Esophagus squamous epithelium (tissue), 4 donors: ENCODE data around the gene NAV3.

Experiments used
- CTCF ChIP-seq, 6 experiments: fragments of 450-650 bp in 4 of 6; fragments of 200-600 bp in 2 of 6; sonication (generic) in 2 of 6; IDR thresholded peaks; one replicate each; pipeline ENCODE4 v1.5.1; 2016 to 2019; ENCODE audit warnings: antibody characterized with exemption in 6 of 6, mild to moderate bottlenecking in 4 of 6, moderate library complexity in 4 of 6
- POLR2A ChIP-seq, 4 donors: fragments of 450-650 bp; IDR thresholded peaks; one replicate each; pipeline ENCODE4 v1.6.1; 2017; ENCODE audit warnings: antibody characterized with exemption in 4 of 4, mild to moderate bottlenecking in 4 of 4, moderate library complexity in 3 of 4

- no peak for TF ChIP-seq POLR2A (IDR thresholded peaks at IDR 0.05)
- no peak for TF ChIP-seq CTCF (IDR thresholded peaks at IDR 0.05)
Measured at GRCh38 chr12:77980782-77981181, 150.1 kb downstream of the NAV3 start.
